Middle frontal gyrus (tissue), 1 donor: Measurements from ENCODE around the gene SLC44A2.

Experiments used
- DNase-seq: peaks from one replicate; pipeline ENCODE4 v3.0.0-alpha.2; 2015; ENCODE audit warnings: low spot score; ENCODE audit errors: extremely low spot score

The SLC44A2 gene

DNA sequence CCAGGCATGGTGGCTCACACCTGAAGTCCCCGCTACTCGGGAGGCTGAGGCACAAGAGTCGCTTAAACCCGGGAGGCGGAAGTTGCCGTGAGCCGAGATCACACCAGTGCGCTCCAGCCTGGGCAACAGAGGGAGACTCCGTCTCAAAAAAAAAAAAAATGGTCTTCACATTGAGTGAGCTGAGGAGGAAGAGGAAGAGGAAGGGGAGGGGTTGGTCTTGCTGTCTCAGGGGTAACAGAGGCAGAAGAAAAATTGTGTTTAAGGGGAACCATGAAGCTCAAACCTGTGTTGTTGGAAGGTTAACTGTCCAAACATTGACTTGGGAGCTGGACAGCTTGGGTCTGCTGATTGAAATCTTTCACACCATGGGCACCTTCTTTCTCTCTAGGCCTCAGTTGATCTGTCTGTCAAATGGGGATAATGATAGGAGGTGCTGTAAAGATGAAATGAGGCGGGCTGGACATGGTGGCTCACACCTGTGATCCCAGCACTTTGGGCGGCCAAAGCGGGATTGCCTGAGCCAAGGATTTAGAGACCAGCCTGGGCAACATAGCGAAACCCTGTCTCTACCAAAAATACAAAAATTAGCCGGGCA, 9.8 kb upstream of the SLC44A2 start:
- DNase-seq, result no peak

DNA sequence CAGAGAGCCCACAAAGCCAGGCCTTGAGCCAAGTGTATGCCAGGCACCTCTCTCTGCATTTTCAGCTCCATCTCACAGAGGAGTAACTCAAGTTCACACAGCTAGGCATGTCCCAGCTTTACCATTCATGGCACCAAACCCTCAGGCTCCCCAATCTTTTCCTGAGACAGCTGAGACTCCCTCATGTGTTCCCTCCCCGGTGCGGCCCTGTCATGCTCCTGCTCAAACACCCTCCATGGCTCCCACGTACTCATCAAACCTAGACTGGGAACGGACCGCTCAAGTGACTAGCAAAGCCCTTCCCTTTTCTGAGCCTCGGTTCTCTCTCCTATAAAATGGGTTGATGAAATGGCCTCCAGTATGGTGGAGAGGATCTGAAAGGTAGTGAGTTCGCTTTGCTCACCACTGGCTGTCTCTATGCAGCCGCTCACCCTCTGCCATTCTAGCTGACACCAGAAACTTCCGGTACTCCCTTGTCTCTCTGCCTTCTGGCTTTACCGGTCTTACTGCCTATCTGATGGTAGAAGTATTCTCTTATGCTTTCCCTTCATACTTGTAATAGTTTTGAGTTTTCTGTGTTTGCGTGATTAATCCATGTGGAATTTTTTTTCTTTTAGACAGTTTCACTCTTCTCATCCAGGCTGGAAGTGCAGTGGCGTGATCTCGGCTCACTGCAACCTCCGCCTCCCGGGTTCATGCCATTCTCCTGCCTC, 7.8 kb upstream of the SLC44A2 start:
- DNase-seq, result no peak

DNA sequence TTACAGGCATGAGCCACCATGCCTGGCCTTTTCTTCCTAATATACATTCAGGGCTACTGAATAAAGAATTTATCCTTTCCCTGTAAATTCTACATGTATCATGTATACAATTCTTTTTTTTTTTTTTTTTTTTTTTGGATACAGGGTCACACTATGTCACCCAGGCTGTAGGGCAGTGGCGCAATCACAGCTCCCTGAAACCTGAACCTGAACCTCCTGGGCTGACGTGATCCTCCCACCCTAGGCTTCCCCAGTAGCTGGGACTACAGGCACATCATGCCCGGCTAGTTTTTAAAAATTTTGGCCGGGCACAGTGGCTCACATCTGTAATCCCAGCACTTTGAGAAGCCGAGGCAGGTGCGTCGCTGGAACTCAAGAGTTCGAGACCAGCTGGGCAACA, 6.5 kb upstream of the SLC44A2 start:
- DNase-seq, result no peak

DNA sequence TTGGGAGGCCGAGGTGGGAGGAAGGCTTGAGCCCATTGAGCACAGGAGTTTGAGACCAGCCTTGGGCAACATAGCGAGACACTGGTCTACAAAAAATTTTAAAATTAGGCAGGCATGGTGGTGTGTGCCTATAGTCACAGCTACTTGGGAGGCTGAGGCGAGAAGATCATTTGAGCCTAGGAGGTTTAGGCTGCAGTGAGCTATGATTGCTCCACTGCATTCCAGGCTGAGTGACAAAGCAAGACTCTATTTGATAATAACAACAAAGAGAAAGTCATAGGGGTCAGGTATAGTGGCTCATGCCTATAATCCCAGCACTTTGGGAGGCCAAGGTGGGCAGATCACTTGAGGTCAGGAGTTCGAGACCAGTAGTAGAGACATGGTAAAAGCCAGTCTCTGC, 4.6 kb upstream of the SLC44A2 start:
- no peak for DNase-seq

DNA sequence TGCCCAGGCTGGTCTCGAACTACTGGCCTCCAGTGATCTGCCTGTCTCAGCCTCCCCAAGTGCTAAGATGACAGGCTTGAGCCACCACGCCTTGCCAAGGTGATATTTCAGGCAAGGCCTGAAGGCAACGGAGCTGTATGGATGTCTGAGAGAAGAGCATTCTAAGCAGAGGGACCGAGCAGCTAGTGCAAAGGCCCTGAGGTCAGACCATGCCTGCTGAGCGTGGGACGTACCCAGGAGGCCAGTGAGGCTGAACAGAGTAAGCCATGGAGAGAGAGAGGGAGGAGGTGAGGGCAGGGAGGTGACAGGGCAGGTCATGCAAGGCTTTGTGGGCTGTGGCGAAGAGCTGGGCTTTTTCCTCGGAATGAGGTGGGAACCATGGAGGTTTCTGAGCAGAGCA, 3.4 kb upstream of the SLC44A2 start:
- DNase-seq, result no peak

DNA sequence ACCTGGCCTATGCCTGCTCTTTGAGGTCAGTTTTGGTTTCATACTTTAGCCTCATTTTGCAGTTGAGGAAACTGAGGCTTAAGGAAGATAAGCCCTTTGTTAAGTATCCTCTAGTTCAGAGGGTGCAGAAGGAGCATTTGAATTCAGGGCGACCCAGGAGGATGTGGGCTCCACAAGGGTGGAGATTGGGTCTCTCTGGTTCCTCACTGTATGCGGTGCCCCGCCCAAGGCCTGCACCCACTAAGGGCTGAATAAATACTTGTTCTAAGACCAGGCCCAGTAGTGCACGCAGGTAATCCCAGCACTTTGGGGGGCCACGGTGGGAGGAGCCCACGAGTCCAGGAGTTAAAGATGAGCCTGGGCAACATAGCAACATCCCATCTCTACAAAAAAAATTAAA, 768 bp upstream of the SLC44A2 start:
- no peak for DNase-seq

DNA sequence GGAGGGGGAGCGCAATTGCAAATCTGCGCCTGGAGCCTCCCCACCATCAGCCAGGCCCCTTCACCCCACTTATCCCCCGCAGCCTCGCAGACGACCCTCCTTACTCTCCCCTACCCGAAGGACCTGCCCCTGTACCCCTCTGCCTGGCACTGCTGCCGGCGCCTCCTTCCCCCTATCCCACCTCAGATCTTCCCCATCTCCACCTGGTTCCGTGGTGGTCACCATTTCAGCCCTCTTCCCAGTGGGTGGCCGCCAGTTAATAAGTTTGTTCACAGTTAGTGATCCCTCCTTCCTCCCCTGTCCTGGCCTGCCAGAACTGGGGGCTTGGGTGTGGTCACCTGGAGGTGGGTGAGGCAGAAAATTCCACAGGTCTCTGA, 397 bp downstream of the SLC44A2 start:
- no peak for DNase-seq

DNA sequence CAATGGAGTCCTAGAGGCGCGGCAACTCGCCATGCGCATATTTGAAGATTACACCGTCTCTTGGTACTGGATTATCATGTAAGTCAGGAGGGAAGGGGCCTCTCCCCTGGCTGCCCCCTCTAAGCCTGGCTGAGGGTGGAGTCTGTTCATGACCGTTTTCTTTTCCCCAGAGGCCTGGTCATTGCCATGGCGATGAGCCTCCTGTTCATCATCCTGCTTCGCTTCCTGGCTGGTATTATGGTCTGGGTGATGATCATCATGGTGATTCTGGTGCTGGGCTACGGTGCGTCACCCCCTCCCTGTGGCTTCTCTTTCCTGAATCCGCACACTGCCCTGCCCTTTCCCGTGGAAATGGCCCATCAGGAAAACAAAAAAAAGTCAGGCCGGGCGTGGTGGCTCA, 6.5 kb downstream of the SLC44A2 start:
- DNase-seq, result no peak

DNA sequence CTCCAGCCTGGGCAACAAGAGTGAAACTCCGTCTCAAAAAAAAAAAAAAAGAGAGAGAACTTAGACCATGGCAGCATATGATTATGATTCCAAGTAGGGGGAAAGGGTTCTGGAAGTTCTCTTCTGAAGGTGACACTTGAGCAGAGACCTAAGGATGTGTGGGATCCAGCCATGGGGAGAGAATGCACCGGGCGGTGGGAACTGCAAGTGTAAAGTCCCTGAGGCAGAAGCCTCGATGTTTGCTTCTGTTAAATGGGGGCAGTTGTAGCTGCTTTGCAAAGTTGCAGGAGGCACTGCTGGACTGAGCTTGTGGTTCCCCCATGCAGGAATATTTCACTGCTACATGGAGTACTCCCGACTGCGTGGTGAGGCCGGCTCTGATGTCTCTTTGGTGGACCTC, 9.1 kb downstream of the SLC44A2 start:
- no peak for DNase-seq

DNA sequence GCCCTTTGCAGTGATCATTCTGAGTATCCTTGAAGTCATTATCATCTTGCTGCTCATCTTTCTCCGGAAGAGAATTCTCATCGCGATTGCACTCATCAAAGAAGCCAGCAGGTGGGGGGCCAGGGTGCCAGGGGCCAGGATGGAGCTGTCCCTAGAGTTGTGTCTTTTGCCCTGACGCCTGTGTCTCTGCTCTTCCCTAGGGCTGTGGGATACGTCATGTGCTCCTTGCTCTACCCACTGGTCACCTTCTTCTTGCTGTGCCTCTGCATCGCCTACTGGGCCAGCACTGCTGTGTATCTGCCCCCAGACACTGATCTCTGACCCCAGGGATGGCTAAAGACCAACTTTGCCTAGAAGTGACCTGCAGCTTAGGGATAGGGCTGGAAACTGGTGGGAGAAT, 9.6 kb downstream of the SLC44A2 start:
- DNase-seq, result no peak

DNA sequence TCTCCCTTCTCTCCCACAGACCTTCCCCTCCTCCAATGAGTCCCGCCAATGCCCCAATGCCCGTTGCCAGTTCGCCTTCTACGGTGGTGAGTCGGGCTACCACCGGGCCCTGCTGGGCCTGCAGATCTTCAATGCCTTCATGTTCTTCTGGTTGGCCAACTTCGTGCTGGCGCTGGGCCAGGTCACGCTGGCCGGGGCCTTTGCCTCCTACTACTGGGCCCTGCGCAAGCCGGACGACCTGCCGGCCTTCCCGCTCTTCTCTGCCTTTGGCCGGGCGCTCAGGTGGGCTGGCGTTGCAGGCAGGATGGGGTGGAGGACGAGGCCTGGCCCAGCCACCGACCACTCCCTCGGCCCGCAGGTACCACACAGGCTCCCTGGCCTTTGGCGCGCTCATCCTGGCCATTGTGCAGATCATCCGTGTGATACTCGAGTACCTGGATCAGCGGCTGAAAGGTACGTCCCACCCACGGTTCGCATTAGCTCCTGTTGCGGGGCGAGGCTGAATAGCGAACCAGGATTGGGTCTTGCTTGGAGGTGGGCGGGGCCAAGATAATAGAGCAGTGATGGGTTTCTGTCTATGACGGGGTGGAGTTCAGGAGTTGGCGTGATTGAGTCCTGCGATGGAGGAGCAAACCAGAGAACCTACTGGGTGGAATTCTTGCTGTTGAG, 11.1 kb downstream of the SLC44A2 start:
- DNase-seq, result no peak

DNA sequence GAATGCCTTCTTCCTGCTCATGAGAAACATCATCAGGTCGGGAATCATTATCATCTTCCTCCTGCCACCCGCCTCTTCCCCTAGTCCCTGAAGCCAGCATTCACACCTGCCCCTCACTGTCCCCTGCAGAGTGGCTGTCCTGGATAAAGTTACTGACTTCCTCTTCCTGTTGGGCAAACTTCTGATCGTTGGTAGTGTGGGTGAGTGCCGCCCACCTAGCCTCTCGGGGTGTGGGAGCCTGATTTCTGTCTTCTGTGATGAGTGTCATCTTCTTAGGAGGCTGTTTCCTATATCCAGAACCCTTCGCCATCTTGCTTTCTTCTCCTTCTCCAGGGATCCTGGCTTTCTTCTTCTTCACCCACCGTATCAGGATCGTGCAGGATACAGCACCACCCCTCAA, 12.5 kb downstream of the SLC44A2 start:
- DNase-seq, result no peak

DNA sequence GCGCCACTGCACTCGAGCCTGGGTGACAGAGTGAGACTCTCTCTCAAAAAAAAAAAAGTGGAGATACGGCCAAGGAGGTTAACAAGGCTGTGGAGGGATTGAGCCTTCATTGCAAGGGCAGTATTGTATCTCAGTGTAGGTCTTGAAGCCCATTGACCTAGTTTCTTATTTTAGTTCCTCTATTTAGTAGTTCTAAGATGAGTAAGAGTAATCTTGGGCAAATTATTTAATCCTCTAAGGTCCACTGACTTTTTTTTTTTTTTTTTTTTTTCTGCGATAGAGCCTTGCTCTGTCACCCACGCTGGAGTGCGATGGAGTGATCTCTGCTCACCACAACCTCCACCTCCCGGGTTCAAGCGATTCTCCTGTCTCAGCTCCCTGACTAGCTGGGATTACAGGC, 14.5 kb downstream of the SLC44A2 start:
- no peak for DNase-seq

DNA sequence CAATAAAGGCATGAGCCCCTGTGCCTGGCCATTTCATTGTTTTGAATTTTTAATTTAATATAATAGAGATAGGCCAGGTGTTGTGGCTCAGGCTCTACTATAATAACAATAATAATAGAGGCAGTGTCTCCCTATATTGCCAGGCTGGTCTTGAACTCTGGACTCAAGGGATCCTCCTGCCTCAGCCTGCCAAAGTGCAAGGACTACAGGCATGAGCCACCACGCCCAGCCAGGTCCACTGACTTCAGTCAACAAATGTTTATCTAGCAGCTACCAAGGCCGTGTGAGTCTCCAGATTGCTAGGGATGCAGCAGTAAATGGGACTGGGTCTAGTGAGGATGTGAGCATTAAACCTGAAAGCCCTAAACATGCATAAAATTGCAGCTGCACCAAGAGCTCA, 15.0 kb downstream of the SLC44A2 start:
- DNase-seq, result no peak

DNA sequence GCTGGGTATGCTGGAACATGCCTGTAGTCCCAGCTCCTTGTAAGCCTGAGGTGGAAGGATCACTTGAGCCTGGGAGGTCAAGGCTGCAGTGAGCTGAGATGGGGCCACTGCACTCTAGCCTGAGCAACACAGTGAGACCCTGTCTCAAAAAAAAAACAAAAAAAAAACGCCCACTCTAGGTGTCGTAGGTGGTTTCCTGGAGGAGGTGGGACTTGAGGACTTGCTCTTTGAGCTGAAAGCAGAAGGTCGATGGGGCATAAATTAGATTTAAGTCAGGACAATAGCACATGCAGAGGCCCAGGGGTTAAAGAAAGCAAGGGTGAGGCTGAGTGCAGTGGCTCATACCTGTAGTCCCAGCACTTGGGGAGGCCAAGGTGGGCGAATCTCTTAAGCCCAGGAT, 15.9 kb downstream of the SLC44A2 start:
- DNase-seq, result no peak

DNA sequence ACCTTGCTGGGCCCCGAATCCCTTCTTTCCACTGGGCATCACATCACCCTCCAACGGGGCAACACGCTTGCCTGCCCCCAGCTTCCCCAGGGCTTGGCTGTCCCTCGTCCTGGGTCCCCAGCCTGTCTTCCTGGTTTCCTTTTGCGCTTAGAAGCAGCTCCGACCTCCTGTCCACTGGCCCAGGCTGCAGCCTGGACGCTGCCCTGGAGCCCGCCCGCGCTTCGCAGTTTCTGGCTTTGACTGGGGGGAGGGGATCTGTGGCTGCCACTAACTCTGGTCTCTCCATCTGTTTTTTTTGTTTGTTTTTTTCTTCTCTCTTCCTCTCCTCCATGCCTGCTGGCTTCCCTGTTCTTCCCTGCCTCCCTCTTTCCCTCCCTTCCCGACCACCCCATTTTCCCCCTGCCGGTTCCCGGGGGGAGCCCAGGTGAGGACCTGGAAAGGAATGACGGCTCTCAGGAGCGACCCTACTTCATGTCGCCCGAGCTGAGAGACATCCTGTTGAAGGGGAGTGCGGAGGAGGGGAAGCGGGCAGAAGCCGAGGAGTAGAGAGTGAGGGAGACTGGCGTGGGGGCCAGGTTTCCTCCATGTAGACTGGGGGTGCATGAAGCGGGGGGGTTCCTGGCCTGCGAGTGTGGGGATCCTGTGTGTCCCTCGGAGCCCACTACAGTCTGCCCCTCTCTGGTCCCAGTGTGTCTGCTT, 17.3 kb downstream of the SLC44A2 start:
- DNase-seq, result no peak

DNA sequence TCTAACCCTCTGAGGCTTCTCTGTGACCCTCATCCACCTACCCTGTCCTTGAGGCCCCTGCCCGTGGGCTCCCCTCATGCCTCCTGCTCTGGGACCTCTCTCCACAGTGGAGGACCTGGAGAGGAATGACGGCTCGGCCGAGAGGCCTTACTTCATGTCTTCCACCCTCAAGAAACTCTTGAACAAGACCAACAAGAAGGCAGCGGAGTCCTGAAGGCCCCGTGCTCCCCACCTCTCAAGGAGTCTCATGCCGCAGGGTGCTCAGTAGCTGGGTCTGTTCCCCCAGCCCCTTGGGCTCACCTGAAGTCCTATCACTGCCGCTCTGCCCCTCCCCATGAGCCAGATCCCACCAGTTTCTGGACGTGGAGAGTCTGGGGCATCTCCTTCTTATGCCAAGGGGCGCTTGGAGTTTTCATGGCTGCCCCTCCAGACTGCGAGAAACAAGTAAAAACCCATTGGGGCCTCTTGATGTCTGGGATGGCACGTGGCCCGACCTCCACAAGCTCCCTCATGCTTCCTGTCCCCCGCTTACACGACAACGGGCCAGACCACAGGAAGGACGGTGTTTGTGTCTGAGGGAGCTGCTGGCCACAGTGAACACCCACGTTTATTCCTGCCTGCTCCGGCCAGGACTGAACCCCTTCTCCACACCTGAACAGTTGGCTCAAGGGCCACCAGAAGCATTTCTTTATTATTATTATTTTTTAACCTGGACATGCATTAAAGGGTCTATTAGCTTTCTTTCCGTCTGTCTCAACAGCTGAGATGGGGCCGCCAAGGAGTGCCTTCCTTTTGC, 18.0 kb downstream of the SLC44A2 start:
- DNase-seq, result no peak

DNA sequence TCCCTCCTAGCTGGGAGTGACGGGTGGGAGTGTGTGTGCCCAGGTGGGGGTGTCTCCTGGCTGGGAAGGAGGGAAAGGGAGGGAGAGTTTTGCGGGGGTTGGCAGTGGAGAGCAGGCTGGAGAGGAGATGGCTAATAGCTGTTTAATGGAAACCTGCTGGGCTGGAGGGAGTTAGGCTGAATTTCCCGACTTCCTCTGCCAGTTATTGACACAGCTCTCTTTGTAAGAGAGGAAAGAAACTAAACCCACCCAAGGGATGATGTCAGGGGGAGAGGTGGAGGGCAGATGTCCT, 18.6 kb downstream of the SLC44A2 start:
- no peak for DNase-seq

DNA sequence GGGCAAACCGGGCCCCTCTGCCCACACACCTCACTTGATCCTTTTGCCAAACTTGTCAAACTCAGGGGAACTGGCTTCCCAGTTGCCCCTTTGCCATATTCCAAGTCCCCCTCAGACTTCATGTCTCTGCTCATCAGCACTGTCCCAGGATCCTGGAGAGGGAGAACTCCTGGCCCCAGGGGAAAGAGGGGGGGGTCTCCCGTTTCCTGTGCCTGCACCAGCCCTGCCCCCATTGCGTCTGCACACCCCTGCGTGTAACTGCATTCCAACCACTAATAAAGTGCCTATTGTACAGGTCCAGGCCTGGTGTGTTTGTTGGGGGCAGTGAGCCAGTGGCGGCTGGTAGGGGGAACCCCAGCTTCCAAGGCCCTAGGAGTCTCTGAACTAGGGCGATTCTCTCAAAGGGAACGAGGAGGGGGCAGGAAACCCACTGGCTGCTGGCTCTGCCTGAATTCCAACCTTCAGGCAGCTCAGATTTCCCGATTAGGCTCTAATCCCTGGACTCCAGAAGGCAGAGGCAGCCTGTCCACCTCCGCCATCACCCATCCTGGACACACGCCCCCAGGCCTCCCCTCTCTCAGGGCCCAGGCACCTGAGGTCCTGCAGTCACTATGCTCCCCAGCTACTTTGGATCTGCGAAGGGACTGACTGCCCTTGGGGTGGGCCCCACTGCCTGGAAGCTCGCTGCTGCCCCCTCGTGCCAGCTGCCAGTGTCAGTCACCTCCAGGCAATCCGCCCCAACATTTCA, 19.1 kb downstream of the SLC44A2 start:
- DNase-seq, result peak; percentile 29

DNA sequence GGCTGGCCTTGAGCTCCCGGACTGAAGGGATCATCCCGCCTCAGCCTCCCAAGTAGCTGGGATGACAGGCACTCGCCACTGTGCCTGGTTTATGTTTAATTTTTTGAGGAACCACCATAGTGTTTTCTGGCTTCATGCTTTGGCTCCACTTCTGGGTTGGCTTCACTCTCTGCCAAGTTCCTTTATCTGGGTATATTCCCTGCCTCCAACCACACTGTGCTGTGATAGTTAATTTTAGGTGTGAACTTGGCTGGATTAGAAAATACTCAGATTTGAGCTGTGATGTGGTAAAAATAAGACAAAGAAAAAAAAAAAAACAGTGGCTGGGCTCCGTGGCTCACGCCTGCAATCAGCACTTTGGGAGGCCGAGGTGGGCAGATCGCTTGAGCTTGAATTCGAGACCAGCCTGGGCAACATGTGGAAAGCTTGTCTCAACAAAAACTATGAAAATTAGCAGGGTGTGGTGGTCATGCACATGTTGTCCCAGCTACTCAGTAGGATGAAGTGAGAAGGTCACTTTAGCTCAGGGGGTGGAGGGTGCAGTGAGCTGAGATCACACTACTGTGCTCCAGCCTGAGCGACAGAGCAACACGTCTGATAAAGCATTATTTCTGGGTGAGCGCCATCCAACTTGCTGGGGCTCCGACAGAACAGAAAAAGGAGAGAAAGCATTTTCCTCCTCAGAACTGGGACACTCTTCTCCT, 21.3 kb downstream of the SLC44A2 start:
- DNase-seq, result peak; percentile 5
